HG03108 (cell line): ENCODE results near the gene OR5AL1.
"Not testable (repeated sequence)": the region's sequence is repeated elsewhere in the genome, so short reads cannot be mapped to it uniquely, and the experiment has no call there.

Experiments used
- ATAC-seq: cut with Tn5 transposase; IDR thresholded peaks from one replicate; pipeline ENCODE4 v1.9.1; 2021; ENCODE audit warnings: moderate library complexity; ENCODE audit not compliant: unreplicated experiment

Gene OR5AL1

DNA sequence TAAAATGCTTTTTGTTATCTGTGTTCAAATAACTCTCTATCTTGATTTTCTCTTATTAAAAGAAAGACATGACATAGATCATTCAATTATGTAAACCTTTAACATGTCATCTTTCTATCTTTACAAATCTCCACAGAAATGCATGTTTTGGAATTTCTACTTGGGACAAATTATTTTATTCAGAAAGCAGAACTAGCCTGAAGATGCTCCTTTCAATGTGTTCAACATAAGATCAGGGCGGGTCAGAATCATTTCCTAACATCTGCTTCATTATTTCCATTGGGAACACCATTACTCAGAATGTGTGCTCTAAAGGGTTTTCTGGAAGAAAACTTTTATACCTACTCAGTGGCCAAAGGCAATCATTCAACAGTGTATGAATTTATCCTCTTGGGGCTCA, at the start of gene OR5AL1:
Gene OR5AL1, plus strand, starts transcription at position 301 of the 400 bp plus-strand sequence.
- no peak for ATAC-seq

- no peak for ATAC-seq
Observed at GRCh38 chr11:56375324-56375723, 37.2 kb upstream of the OR5AL1 start, which contains the start of gene OR8U1. TSS of gene OR8U1 (plus strand) at chr11:56375624. CDS start at chr11:56375624, 0 bp downstream.

DNA sequence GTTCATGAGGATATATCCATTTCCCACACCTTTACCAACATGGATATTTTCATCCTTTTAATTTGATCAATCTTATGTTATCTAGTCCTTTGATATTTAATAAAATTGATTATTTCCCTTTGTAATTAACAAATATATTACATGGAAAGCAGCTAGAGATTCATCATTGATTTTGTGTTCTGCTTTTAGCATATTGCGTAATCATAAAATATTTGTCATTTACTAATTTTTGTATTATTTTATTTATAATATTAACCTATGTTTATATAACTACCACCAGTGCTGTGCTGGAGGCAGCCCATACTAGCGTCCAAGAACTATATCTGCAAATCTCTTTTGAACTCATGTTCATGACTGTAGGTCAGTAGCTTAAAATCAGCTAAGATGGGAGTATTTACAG, 32.4 kb upstream of the OR5AL1 start:
- ATAC-seq: no peak

DNA sequence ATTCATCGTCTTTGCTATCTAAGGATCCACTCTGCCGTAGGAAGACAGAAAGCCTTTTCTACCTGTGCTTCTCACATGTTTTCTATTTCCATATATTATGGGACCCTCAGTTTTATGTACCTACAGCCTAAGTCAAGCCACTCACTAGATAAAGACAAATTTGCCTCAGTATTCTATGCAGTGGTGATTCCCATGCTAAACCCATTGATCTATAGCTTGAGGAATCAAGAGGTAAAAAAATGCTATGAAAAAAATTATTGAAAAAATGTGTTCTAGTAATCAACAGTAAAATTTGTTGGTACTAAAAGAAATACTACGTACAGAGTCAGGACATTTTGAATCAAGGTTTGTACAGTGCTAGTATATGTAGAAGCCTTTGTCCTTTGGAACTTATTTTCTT, 18.1 kb upstream of the OR5AL1 start:
- ATAC-seq: no peak

DNA sequence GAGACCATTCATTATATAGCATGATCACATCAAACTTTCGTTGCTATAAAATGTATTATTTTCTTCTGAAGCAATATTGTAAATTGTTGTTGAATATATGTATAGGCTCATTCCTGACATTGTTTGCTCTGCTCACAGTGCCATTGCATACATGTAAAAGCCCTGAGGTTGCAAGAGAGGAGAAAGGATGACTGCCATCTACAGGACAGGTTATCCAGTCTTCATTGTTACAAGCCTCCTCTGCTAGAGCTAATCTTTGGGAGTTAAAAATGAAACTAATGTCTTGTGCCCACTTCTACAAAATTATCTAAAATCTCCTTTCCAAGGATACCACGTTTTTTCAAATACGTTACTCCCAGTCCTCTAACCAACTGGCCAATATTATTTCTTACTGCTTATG, 16.4 kb upstream of the OR5AL1 start:
- no peak for ATAC-seq

GRCh38 chr11:56401858-56402461, 10.5 kb upstream of the OR5AL1 start:
- not testable (repeated sequence) for ATAC-seq

DNA sequence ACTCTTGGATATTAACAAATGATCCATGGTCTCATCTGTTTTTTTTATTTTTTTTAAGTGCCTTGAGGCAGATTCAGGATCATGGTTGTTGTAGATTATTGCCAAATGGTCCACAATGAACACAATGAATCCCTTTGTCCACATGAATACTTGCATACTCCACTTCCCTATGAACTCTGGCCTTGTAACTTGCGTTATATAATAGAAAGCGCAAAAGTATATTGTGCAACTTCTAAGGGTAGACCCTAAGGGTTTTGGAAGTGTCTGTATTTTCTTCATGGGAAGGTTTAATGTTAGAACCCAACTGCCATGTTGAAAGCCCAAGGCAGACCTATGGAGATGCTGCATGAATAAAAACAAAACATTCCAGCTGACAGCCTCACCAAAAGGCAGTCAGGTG, 8.1 kb upstream of the OR5AL1 start:
- ATAC-seq: no peak

GRCh38 chr11:56410801-56411200, 1.7 kb upstream of the OR5AL1 start:
- ATAC-seq: no peak

- no peak for ATAC-seq
Observed at GRCh38 chr11:56453521-56453920, 41.0 kb downstream of the OR5AL1 start.

DNA sequence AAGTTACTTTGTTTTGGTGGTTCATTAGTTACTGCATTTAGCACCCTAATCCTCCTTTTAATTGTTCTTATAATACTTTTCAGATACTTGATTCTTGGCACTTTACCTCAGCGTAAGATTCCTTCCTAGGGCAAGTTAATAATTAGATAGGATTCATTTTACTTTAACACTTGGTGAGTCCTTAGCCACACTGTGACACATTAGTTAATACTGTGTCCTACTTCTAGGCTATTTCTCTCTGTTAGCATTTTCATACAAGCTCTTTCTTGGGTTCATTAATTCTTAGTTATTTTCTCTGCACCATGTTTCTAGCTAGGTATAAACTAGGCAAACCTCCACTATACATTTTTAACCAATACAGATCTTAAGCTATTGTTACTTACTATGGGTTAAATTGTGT, 44.6 kb downstream of the OR5AL1 start:
- no peak for ATAC-seq
